Measurements from ENCODE around the gene TRIM26. TPM values are rescaled to one million over a fixed set of nuclear protein-coding genes. Genes with fewer than 3 reads are reported as not detected.

Gene TRIM26
- total and polyA plus RNA-seq, 2 experiments from 2014 or later, result 27.2 to 37.2 TPM

DNA sequence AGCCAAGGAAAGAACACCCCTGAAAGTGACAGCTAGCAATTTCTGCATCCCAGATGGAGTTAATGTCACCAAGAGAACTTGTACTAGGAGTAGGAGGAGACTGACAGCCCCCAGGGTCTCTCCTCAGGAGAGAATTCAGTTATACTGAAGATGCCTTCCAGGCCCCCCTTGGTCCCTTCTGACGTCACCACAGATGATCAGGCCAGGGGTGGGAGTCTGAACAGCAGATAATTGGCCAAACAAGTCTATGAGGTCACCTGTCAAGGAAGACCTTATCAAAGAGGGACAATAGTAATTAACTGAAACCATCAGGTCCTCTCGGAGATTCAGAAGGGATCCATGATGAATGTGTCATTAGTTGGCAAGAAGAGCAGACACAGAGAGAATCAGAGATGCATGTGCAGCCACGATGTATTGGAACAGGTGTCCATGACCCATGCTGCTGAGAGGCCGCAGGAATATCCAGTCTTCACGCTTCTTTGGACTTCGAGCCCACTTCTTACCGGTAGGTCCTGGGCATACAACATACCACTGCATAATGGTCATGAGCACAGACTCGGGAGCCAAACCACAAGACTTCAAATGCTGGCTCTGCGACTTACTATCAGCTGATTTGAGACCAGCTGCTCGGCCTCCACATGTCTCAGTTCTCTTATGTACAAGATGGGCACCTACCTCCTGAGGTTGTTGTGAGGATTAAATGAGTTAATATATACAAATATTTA lies 62.4 kb downstream of the TRIM26 start:
- no peaks in the 10 kb centered on the region for H3K9me2 ChIP-seq (replicated peaks; ENCODE audit: insufficient read depth)
- H3K4me2 ChIP-seq, result no peak overlapping the region
- no peaks in the 10 kb centered on the region for H3K79me2 ChIP-seq
- H4K20me1 ChIP-seq (ENCODE audit: insufficient read depth, poor library complexity, severe bottlenecking), result no peaks in the 10 kb centered on the region
- H3K4me1 ChIP-seq (ENCODE audit: insufficient read depth), result peaks cover 12% of the 10 kb centered on the region
- WGBS (ENCODE audit: low lambda C conversion rate, missing lambda C conversion rate), result 89% methylated on average over 10 of the region's 10 CpGs
- H3K27ac ChIP-seq, result no peak overlapping the region
- no peaks in the 10 kb centered on the region for H3K27me3 ChIP-seq
- no peaks in the 10 kb centered on the region for H3K36me3 ChIP-seq (replicated peaks; ENCODE audit: insufficient read depth, low read depth)
- no peak for DNase-seq (ENCODE audit: low spot score)
- no peak overlapping the region for H3K4me3 ChIP-seq
- H3K9me3 ChIP-seq (ENCODE audit: low read depth), result no peaks in the 10 kb centered on the region
- TF ChIP-seq, protein P1, sequence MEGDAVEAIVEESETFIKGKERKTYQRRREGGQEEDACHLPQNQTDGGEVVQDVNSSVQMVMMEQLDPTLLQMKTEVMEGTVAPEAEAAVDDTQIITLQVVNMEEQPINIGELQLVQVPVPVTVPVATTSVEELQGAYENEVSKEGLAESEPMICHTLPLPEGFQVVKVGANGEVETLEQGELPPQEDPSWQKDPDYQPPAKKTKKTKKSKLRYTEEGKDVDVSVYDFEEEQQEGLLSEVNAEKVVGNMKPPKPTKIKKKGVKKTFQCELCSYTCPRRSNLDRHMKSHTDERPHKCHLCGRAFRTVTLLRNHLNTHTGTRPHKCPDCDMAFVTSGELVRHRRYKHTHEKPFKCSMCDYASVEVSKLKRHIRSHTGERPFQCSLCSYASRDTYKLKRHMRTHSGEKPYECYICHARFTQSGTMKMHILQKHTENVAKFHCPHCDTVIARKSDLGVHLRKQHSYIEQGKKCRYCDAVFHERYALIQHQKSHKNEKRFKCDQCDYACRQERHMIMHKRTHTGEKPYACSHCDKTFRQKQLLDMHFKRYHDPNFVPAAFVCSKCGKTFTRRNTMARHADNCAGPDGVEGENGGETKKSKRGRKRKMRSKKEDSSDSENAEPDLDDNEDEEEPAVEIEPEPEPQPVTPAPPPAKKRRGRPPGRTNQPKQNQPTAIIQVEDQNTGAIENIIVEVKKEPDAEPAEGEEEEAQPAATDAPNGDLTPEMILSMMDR (IDR thresholded peaks at IDR 0.05; ENCODE audit: poor library complexity), result no peak
- TF ChIP-seq EZH2 (IDR thresholded peaks at IDR 0.05; ENCODE audit: borderline replicate concordance), result no peak
- TF ChIP-seq EZH2phosphoT487 (IDR thresholded peaks at IDR 0.05; ENCODE audit: low read depth, severe bottlenecking, unreplicated experiment), result no peak
- no peak overlapping the region for H2AFZ ChIP-seq

DNA sequence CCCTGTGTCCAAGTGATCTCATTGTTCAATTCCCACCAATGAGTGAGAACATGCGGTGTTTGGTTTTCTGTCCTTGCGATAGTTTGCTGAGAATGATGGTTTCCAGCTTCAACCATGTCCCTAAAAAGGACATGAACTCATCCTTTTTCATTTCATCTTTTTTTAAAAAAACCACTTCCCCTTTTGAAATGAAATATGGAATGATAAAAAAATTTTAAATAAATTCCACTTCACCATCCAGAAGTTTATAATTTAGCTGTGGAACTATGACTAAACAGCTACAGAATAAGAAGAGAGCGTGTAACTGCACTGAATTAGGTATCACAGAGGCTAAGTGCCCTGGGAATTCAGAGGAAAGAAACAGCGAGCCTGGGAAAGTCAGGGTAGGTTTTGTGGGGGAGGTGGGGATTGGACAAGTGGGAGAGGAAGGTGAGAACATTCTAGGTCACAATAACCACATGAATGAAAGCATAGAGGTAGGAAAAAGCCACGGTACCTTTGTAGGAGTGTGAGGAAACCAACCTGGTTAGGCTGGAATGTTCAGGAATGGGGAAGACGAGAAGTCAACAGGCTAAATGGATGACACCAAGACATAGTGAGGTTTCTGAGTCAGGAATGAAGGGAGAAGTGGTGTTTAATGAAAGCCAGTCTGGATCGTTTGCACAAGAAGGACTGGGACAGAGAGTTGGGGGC lies 63.2 kb downstream of the TRIM26 start:
- H3K36me3 ChIP-seq (replicated peaks; ENCODE audit: insufficient read depth, low read depth), result no peaks in the 10 kb centered on the region
- no peak overlapping the region for H3K4me3 ChIP-seq
- H3K4me2 ChIP-seq, result no peak overlapping the region
- TF ChIP-seq, protein P1 (IDR thresholded peaks at IDR 0.05; ENCODE audit: poor library complexity), result no peak
- TF ChIP-seq EZH2phosphoT487 (IDR thresholded peaks at IDR 0.05; ENCODE audit: low read depth, severe bottlenecking, unreplicated experiment) (no peak), EZH2 (IDR thresholded peaks at IDR 0.05; ENCODE audit: borderline replicate concordance) (no peak)
- no peak overlapping the region for H3K27ac ChIP-seq
- WGBS (ENCODE audit: low lambda C conversion rate, missing lambda C conversion rate), result 78% methylated on average over 7 of the region's 7 CpGs
- H3K9me2 ChIP-seq (replicated peaks; ENCODE audit: insufficient read depth), result no peaks in the 10 kb centered on the region
- no peak overlapping the region for H2AFZ ChIP-seq
- H3K4me1 ChIP-seq (ENCODE audit: insufficient read depth), result peaks cover 7% of the 10 kb centered on the region
- H3K9me3 ChIP-seq (ENCODE audit: low read depth), result no peaks in the 10 kb centered on the region
- H4K20me1 ChIP-seq (ENCODE audit: insufficient read depth, poor library complexity, severe bottlenecking), result no peaks in the 10 kb centered on the region
- H3K79me2 ChIP-seq, result no peaks in the 10 kb centered on the region
- H3K27me3 ChIP-seq, result no peaks in the 10 kb centered on the region
- DNase-seq (ENCODE audit: low spot score), result no peak

DNA sequence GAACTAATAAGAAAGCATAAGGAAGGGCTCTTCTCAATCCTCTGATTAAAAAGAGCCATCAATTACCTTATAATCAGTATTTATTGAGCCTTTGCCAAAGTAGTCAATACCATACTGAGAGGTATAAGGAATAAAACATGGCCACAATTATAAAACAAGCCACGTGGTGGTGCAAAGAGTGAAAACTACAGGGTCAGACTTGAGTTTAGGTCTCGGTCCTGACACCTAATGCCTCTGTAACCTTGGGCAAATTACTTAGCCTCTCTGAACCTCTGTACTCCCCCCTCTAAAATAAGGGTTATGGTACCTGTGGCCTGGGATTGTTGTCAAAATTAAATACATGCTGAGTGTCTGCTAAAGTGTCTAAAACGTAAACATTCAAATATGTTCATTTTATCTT lies 64.0 kb downstream of the TRIM26 start:
- 65% methylated on average over 3 of the region's 3 CpGs for WGBS (ENCODE audit: low lambda C conversion rate, missing lambda C conversion rate)
- Histone ChIP-seq H3K27ac (no peak overlapping the region), H3K4me2 (no peak overlapping the region), H3K36me3 (replicated peaks; ENCODE audit: insufficient read depth, low read depth) (no peaks in the 10 kb centered on the region), H4K20me1 (ENCODE audit: insufficient read depth, poor library complexity, severe bottlenecking) (no peaks in the 10 kb centered on the region), H3K27me3 (no peaks in the 10 kb centered on the region), H3K4me3 (no peak overlapping the region), H3K9me2 (replicated peaks; ENCODE audit: insufficient read depth) (no peaks in the 10 kb centered on the region), H2AFZ (no peak overlapping the region), H3K4me1 (ENCODE audit: insufficient read depth) (peaks cover 2% of the 10 kb centered on the region), H3K9me3 (ENCODE audit: low read depth) (no peaks in the 10 kb centered on the region), H3K79me2 (no peaks in the 10 kb centered on the region)
- no peak for DNase-seq (ENCODE audit: low spot score)
- TF ChIP-seq, protein P1 (IDR thresholded peaks at IDR 0.05; ENCODE audit: poor library complexity), result no peak
- TF ChIP-seq EZH2 (IDR thresholded peaks at IDR 0.05; ENCODE audit: borderline replicate concordance), result no peak
- TF ChIP-seq EZH2phosphoT487 (IDR thresholded peaks at IDR 0.05; ENCODE audit: low read depth, severe bottlenecking, unreplicated experiment), result no peak
